WTC11 (cell line): ENCODE measurements around the gene DTX4.

Experiments
- CREB1 ChIP-seq: sonication (generic); formaldehyde crosslinking; IDR thresholded peaks from 2 replicates; pipeline ENCODE4 v1.8.0; 2023; ENCODE audit warnings: mild to moderate bottlenecking, missing genetic modification reagents
- CTCF ChIP-seq: fragments of 200-600 bp; IDR thresholded peaks from 2 replicates; pipeline ENCODE4 v1.8.0; 2022; ENCODE audit warnings: antibody characterized with exemption
- E2F4 ChIP-seq: sonication (generic); formaldehyde crosslinking; IDR thresholded peaks from 2 replicates; pipeline ENCODE4 v1.8.1; 2022; ENCODE audit warnings: low read depth, mild to moderate bottlenecking, moderate library complexity, missing genetic modification reagents, borderline replicate concordance
- GABPB1 ChIP-seq: sonication (generic); formaldehyde crosslinking; IDR thresholded peaks from 2 replicates; pipeline ENCODE4 v1.8.1; 2023; ENCODE audit warnings: mild to moderate bottlenecking, missing genetic modification reagents
- SMAD3 ChIP-seq: sonication (generic); formaldehyde crosslinking; IDR thresholded peaks from 2 replicates; pipeline ENCODE4 v1.8.0; 2022; ENCODE audit warnings: missing genetic modification reagents, mild to moderate bottlenecking, borderline replicate concordance
- SP1 ChIP-seq: sonication (generic); formaldehyde crosslinking; conservative IDR thresholded peaks from 2 replicates; pipeline ENCODE4 v1.8.1; 2022; ENCODE audit warnings: missing genetic modification reagents
- USF2 ChIP-seq: sonication (generic); formaldehyde crosslinking; IDR thresholded peaks from 2 replicates; pipeline ENCODE4 v1.8.1; 2023; ENCODE audit warnings: mild to moderate bottlenecking, missing genetic modification reagents, moderate library complexity

GRCh38 chr11:59191095-59191494, 19.2 kb downstream of the DTX4 start:
- TF ChIP-seq E2F4 (CRISPR knock-in tag) (no peak), CTCF (no peak), CREB1 (CRISPR knock-in tag) (no peak), SMAD3 (CRISPR knock-in tag) (no peak), USF2 (no peak), GABPB1 (CRISPR knock-in tag) (no peak), SP1 (no peak)
